A549 (cell line): ENCODE results near the gene ABCB6. TPM values are rescaled to one million over a fixed set of nuclear protein-coding genes. Genes with fewer than 3 reads are reported as not detected.
A peak's percentile ranks its signal among the peaks of the same experiment; 100 is the strongest.

ENCODE experiments used
- CBX2 ChIP-seq: fragments of 200-600 bp; sonication (generic); IDR thresholded peaks from 2 replicates; pipeline ENCODE4 v1.6.1; 2016; ENCODE audit warnings: low read depth, mild to moderate bottlenecking, borderline replicate concordance
- CHD4 ChIP-seq: fragments of 200-600 bp; sonication (generic); IDR thresholded peaks from 2 replicates; pipeline ENCODE4 v1.6.1; 2016; ENCODE audit warnings: antibody characterized with exemption, mild to moderate bottlenecking, borderline replicate concordance
- EHMT2 ChIP-seq: fragments of 200-600 bp; sonication (generic); IDR thresholded peaks from 2 replicates; pipeline ENCODE4 v1.6.1; 2016; ENCODE audit warnings: antibody characterized with exemption, low read depth, mild to moderate bottlenecking, moderate library complexity
- EP300 ChIP-seq, 2 experiments: fragments of >200 bp; sonication (Bioruptor Twin); formaldehyde crosslinking; IDR thresholded peaks; 2 replicates in 1 of 2; 3 replicates in 1 of 2; pipeline ENCODE4 v1.6.1; 2016 to 2017
- FOSL2 ChIP-seq, 2 experiments: fragments of 450-650 bp in 1 of 2; fragments of >200 bp in 1 of 2; sonication (Bioruptor Twin) in 1 of 2; formaldehyde crosslinking; IDR thresholded peaks; 2 replicates each; pipeline versions ENCODE4 v1.5.0 to v1.6.1; 2016 to 2020; ENCODE audit warnings: mild to moderate bottlenecking in 1 of 2, moderate library complexity in 1 of 2
- HEYL ChIP-seq: fragments of 250-450 bp; sonication (Bioruptor Pico); IDR thresholded peaks from 2 replicates; pipeline ENCODE4 v1.8.0; 2021; ENCODE audit warnings: mild to moderate bottlenecking, moderate library complexity
- HOXA7 ChIP-seq: fragments of 250-450 bp; sonication (Bioruptor Pico); IDR thresholded peaks from 2 replicates; pipeline ENCODE4 v1.5.0; 2020; ENCODE audit warnings: mild to moderate bottlenecking, moderate library complexity
- HOXB5 ChIP-seq: fragments of 250-450 bp; sonication (Bioruptor Pico); IDR thresholded peaks from 2 replicates; pipeline ENCODE4 v1.5.0; 2020; ENCODE audit warnings: mild to moderate bottlenecking, moderate library complexity
- JUN ChIP-seq, 2 experiments: fragments of >200 bp; sonication (Bioruptor Twin); formaldehyde crosslinking; IDR thresholded peaks; 2 replicates in 1 of 2; 3 replicates in 1 of 2; pipeline ENCODE4 v1.6.1; 2016 to 2017
- JUNB ChIP-seq: fragments of >200 bp; sonication (Bioruptor Twin); formaldehyde crosslinking; IDR thresholded peaks from 2 replicates; pipeline ENCODE4 v1.6.1; 2016
- MAFK ChIP-seq: fragments of 450-650 bp; IDR thresholded peaks from 2 replicates; pipeline ENCODE4 v1.6.1; 2014; ENCODE audit not compliant: partially characterized antibody
- MAZ ChIP-seq: fragments of 150-350 bp; IDR thresholded peaks from 2 replicates; pipeline ENCODE4 v1.6.1; 2014; ENCODE audit warnings: antibody characterized with exemption, low read depth, low read length, borderline replicate concordance
- NPAS2 ChIP-seq: fragments of 250-450 bp; sonication (Bioruptor Pico); IDR thresholded peaks from 2 replicates; pipeline ENCODE4 v1.8.0; 2022; ENCODE audit warnings: mild to moderate bottlenecking, moderate library complexity, borderline replicate concordance
- NR3C1 ChIP-seq: fragments of >200 bp; sonication (Bioruptor Twin); formaldehyde crosslinking; IDR thresholded peaks from 3 replicates; pipeline ENCODE4 v1.6.1; 2017
- PHF8 ChIP-seq: fragments of 200-600 bp; sonication (generic); IDR thresholded peaks from 2 replicates; pipeline ENCODE4 v1.6.1; 2016; ENCODE audit warnings: low read depth, mild to moderate bottlenecking, antibody characterized with exemption, moderate library complexity, borderline replicate concordance
- POLR2A ChIP-seq: IDR thresholded peaks from 2 replicates; pipeline ENCODE4 v1.6.1; 2012; ENCODE audit warnings: mild to moderate bottlenecking, low read length
- RARB ChIP-seq: fragments of 250-450 bp; sonication (Bioruptor Pico); IDR thresholded peaks from 2 replicates; pipeline ENCODE4 v1.8.0; 2021; ENCODE audit warnings: mild to moderate bottlenecking, moderate library complexity
- RFX5 ChIP-seq: fragments of 450-650 bp; IDR thresholded peaks from 2 replicates; pipeline ENCODE4 v1.7.1; 2014; ENCODE audit warnings: antibody characterized with exemption, mild to moderate bottlenecking, moderate library complexity
- SMC3 ChIP-seq: fragments of >200 bp; sonication (Bioruptor Twin); formaldehyde crosslinking; IDR thresholded peaks from 3 replicates; pipeline ENCODE4 v1.6.1; 2018; ENCODE audit warnings: inconsistent platforms
- SREBF2 ChIP-seq: fragments of 450-650 bp; IDR thresholded peaks from 2 replicates; pipeline ENCODE4 v1.6.1; 2014; ENCODE audit warnings: mild to moderate bottlenecking, moderate library complexity
- polyA plus RNA-seq, 4 experiments: library from polyadenylated mRNA; depleted of rRNA in 3 of 4; stranded (reverse); fragments of >200 nt; fragmentation: RNase III in 1 of 4; extraction: RNeasy Plus Mini Kit Qiagen cat#74134 plus additional on column Dnase treatment in 1 of 4; gene quantifications; 2 replicates in 3 of 4; 3 replicates in 1 of 4; pipeline ENCODE4 v1.2.3, GENCODE V29; 2011 to 2017
- TF ChIP-seq, protein P1 (sequence below): IDR thresholded peaks from 2 replicates; pipeline ENCODE4 v1.6.1; 2012
- TF ChIP-seq, protein P2 (sequence below): fragments of >200 bp; sonication (Bioruptor Twin); formaldehyde crosslinking; IDR thresholded peaks from 3 replicates; pipeline ENCODE4 v1.5.1; 2016
- TF ChIP-seq, protein P3 (sequence below): IDR thresholded peaks from 2 replicates; pipeline ENCODE4 v1.6.1; 2012
- TF ChIP-seq, protein P4 (sequence below): fragments of 150-350 bp; IDR thresholded peaks from 2 replicates; pipeline ENCODE4 v1.6.1; 2014; ENCODE audit warnings: low read depth, mild to moderate bottlenecking, low read length
- TF ChIP-seq, protein P5 (sequence below): IDR thresholded peaks from 2 replicates; pipeline ENCODE4 v1.6.1; 2012; ENCODE audit warnings: low read depth, borderline replicate concordance

Gene ABCB6
- polyA plus RNA-seq, 2 of the 4 experiments (the other 2 are of a cell fraction): 51.3 to 62.5 TPM

DNA sequence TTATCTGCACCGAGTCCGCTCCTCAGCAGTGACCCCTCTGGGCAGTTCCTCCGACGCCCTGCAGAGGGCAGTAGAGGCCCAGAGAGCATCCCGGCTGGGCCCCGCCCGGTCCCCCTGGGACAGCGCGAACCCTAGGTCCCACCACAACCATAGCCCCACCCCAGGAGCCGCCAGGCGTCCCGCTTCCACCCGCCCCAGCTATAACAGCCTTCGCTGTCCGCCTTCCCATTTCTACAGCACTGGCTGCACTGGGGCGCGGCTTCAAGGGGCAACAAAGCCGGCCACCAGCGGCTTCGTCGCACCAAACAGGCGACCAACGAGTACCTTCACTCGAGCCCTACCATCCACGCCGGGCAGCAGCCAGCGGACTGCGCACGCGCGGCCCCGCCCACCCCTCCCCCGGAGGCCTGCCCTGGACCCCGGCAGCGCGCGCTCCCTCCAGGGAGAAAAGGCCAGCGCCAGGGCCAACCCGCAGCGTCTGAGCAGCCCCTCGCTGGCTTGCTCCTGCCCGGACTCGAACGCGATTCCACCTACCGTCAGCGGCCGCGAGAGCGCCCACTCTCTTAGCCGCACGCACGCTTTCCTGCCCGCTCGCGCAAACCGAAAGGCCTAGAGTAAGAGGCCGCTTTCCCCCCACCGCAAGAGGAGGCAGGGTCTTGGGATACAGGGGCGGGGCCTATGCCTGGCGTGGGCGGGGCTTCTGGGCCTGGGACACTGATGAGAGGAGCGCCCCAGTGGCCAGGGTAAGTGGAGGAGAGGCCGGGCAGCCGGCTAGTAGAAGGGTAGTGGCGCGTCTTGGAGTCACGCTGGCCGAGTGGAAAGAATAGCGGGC, 58.4 kb downstream of the ABCB6 start, which contains the start of gene NHEJ1 (continued):
- TF ChIP-seq CHD4 (no peak), HOXB5 (CRISPR knock-in tag) (no peak), MAZ (peak; percentile 75; the same call in 1 of the 2 replicates), EHMT2 (no peak), PHF8 (peak; percentile 84; the same call in 1 of the 2 replicates), RFX5 (no peak), NR3C1 (no peak), HOXA7 (CRISPR knock-in tag) (no peak), EP300 (IDR thresholded peaks at IDR 0.05) (no peak), CBX2 (no peak), JUN (IDR thresholded peaks at IDR 0.05) (peak; percentile 64 to 92; a peak in 3 of 5 replicates), POLR2A (peak; percentile 80), FOSL2 (IDR thresholded peaks at IDR 0.05) (no peak), FOSL2 (CRISPR knock-in tag; IDR thresholded peaks at IDR 0.05) (no peak), NPAS2 (CRISPR knock-in tag) (no peak), SREBF2 (no peak), HEYL (CRISPR knock-in tag) (no peak), MAFK (no peak), JUNB (no peak), RARB (CRISPR knock-in tag) (no peak), SMC3 (peak; percentile 80)
- TF ChIP-seq, protein P1, sequence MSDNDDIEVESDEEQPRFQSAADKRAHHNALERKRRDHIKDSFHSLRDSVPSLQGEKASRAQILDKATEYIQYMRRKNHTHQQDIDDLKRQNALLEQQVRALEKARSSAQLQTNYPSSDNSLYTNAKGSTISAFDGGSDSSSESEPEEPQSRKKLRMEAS: peak; percentile 71
- TF ChIP-seq, protein P2, sequence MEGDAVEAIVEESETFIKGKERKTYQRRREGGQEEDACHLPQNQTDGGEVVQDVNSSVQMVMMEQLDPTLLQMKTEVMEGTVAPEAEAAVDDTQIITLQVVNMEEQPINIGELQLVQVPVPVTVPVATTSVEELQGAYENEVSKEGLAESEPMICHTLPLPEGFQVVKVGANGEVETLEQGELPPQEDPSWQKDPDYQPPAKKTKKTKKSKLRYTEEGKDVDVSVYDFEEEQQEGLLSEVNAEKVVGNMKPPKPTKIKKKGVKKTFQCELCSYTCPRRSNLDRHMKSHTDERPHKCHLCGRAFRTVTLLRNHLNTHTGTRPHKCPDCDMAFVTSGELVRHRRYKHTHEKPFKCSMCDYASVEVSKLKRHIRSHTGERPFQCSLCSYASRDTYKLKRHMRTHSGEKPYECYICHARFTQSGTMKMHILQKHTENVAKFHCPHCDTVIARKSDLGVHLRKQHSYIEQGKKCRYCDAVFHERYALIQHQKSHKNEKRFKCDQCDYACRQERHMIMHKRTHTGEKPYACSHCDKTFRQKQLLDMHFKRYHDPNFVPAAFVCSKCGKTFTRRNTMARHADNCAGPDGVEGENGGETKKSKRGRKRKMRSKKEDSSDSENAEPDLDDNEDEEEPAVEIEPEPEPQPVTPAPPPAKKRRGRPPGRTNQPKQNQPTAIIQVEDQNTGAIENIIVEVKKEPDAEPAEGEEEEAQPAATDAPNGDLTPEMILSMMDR: peak; percentile 95
- TF ChIP-seq, protein P3, sequence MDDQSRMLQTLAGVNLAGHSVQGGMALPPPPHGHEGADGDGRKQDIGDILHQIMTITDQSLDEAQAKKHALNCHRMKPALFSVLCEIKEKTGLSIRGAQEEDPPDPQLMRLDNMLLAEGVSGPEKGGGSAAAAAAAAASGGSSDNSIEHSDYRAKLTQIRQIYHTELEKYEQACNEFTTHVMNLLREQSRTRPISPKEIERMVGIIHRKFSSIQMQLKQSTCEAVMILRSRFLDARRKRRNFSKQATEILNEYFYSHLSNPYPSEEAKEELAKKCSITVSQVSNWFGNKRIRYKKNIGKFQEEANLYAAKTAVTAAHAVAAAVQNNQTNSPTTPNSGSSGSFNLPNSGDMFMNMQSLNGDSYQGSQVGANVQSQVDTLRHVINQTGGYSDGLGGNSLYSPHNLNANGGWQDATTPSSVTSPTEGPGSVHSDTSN: peak; percentile 53
- TF ChIP-seq, protein P4, sequence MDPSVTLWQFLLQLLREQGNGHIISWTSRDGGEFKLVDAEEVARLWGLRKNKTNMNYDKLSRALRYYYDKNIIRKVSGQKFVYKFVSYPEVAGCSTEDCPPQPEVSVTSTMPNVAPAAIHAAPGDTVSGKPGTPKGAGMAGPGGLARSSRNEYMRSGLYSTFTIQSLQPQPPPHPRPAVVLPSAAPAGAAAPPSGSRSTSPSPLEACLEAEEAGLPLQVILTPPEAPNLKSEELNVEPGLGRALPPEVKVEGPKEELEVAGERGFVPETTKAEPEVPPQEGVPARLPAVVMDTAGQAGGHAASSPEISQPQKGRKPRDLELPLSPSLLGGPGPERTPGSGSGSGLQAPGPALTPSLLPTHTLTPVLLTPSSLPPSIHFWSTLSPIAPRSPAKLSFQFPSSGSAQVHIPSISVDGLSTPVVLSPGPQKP: no peak
- TF ChIP-seq, protein P5, sequence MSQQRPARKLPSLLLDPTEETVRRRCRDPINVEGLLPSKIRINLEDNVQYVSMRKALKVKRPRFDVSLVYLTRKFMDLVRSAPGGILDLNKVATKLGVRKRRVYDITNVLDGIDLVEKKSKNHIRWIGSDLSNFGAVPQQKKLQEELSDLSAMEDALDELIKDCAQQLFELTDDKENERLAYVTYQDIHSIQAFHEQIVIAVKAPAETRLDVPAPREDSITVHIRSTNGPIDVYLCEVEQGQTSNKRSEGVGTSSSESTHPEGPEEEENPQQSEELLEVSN: peak; percentile 62; the same call in 1 of the 2 replicates

Other genes with a start within 250 kb of the ABCB6 start
- not detected in 2 replicates for gene FEV, start 233.8 kb downstream of the ABCB6 start, polyA plus RNA-seq (2011; rRNA removed)
- not detected in 3 replicates for gene FEV, start 233.8 kb downstream of the ABCB6 start, polyA plus RNA-seq (2017; fragmentation: RNase III; extraction: RNeasy Plus Mini Kit Qiagen cat#74134 plus additional on column Dnase treatment)
- gene CRYBA2, start 225.5 kb downstream of the ABCB6 start, polyA plus RNA-seq (2011; rRNA removed): not detected in 2 replicates
- gene CRYBA2, start 225.5 kb downstream of the ABCB6 start, polyA plus RNA-seq (2017; fragmentation: RNase III; extraction: RNeasy Plus Mini Kit Qiagen cat#74134 plus additional on column Dnase treatment): not detected in 3 replicates
- gene CFAP65, start 177.4 kb downstream of the ABCB6 start, polyA plus RNA-seq (2011; rRNA removed): 0.09 and 0.12 TPM in 2 replicates
- 0.14 to 0.28 TPM (median 0.22 TPM) in 3 replicates for gene CFAP65, start 177.4 kb downstream of the ABCB6 start, polyA plus RNA-seq (2017; fragmentation: RNase III; extraction: RNeasy Plus Mini Kit Qiagen cat#74134 plus additional on column Dnase treatment)
- not detected in 2 replicates for gene IHH, start 158.0 kb downstream of the ABCB6 start, polyA plus RNA-seq (2011; rRNA removed)
- 0.08 to 0.13 TPM (median 0.10 TPM) in 3 replicates for gene IHH, start 158.0 kb downstream of the ABCB6 start, polyA plus RNA-seq (2017; fragmentation: RNase III; extraction: RNeasy Plus Mini Kit Qiagen cat#74134 plus additional on column Dnase treatment)
- gene NHEJ1, start 58.1 kb downstream of the ABCB6 start, polyA plus RNA-seq (2011; rRNA removed): 31.8 and 34.7 TPM in 2 replicates
- 18.5 to 19.1 TPM (median 18.8 TPM) in 3 replicates for gene NHEJ1, start 58.1 kb downstream of the ABCB6 start, polyA plus RNA-seq (2017; fragmentation: RNase III; extraction: RNeasy Plus Mini Kit Qiagen cat#74134 plus additional on column Dnase treatment)
- gene SLC23A3, start 48.9 kb downstream of the ABCB6 start, polyA plus RNA-seq (2011; rRNA removed): 0.39 and 0.66 TPM in 2 replicates
- 0.80 to 0.90 TPM (median 0.83 TPM) in 3 replicates for gene SLC23A3, start 48.9 kb downstream of the ABCB6 start, polyA plus RNA-seq (2017; fragmentation: RNase III; extraction: RNeasy Plus Mini Kit Qiagen cat#74134 plus additional on column Dnase treatment)
- 22.1 and 27.6 TPM in 2 replicates for gene CNPPD1, start 42.0 kb downstream of the ABCB6 start, polyA plus RNA-seq (2011; rRNA removed)
- 22.4 to 24.0 TPM (median 23.6 TPM) in 3 replicates for gene CNPPD1, start 42.0 kb downstream of the ABCB6 start, polyA plus RNA-seq (2017; fragmentation: RNase III; extraction: RNeasy Plus Mini Kit Qiagen cat#74134 plus additional on column Dnase treatment)
- gene RETREG2, start 40.7 kb downstream of the ABCB6 start, polyA plus RNA-seq (2011; rRNA removed): 67.5 and 83.2 TPM in 2 replicates
- gene RETREG2, start 40.7 kb downstream of the ABCB6 start, polyA plus RNA-seq (2017; fragmentation: RNase III; extraction: RNeasy Plus Mini Kit Qiagen cat#74134 plus additional on column Dnase treatment): 42.7 to 53.3 TPM (median 52.8 TPM) in 3 replicates
- 29.1 and 30.3 TPM in 2 replicates for gene ZFAND2B, start 12.2 kb downstream of the ABCB6 start, polyA plus RNA-seq (2011; rRNA removed)
- 18.8 to 21.2 TPM (median 19.0 TPM) in 3 replicates for gene ZFAND2B, start 12.2 kb downstream of the ABCB6 start, polyA plus RNA-seq (2017; fragmentation: RNase III; extraction: RNeasy Plus Mini Kit Qiagen cat#74134 plus additional on column Dnase treatment)
- gene ATG9A, start 10.7 kb upstream of the ABCB6 start, polyA plus RNA-seq (2011; rRNA removed): 75.2 and 115 TPM in 2 replicates
- gene ATG9A, start 10.7 kb upstream of the ABCB6 start, polyA plus RNA-seq (2017; fragmentation: RNase III; extraction: RNeasy Plus Mini Kit Qiagen cat#74134 plus additional on column Dnase treatment): 34.6 to 41.9 TPM (median 39.2 TPM) in 3 replicates
- gene ANKZF1, start 10.8 kb upstream of the ABCB6 start, polyA plus RNA-seq (2011; rRNA removed): 29.5 and 30.3 TPM in 2 replicates
- gene ANKZF1, start 10.8 kb upstream of the ABCB6 start, polyA plus RNA-seq (2017; fragmentation: RNase III; extraction: RNeasy Plus Mini Kit Qiagen cat#74134 plus additional on column Dnase treatment): 17.7 to 25.1 TPM (median 23.2 TPM) in 3 replicates
- 8.7 and 10.0 TPM in 2 replicates for gene GLB1L, start 26.5 kb upstream of the ABCB6 start, polyA plus RNA-seq (2011; rRNA removed)
- 5.8 to 8.0 TPM (median 5.9 TPM) in 3 replicates for gene GLB1L, start 26.5 kb upstream of the ABCB6 start, polyA plus RNA-seq (2017; fragmentation: RNase III; extraction: RNeasy Plus Mini Kit Qiagen cat#74134 plus additional on column Dnase treatment)
- 43.3 and 53.0 TPM in 2 replicates for gene STK16, start 26.5 kb upstream of the ABCB6 start, polyA plus RNA-seq (2011; rRNA removed)
- gene STK16, start 26.5 kb upstream of the ABCB6 start, polyA plus RNA-seq (2017; fragmentation: RNase III; extraction: RNeasy Plus Mini Kit Qiagen cat#74134 plus additional on column Dnase treatment): 36.9 to 40.4 TPM (median 37.0 TPM) in 3 replicates
- gene TUBA4B, start 34.3 kb upstream of the ABCB6 start, polyA plus RNA-seq (2011; rRNA removed): 0.94 and 1.3 TPM in 2 replicates
- 0.55 to 0.73 TPM (median 0.71 TPM) in 3 replicates for gene TUBA4B, start 34.3 kb upstream of the ABCB6 start, polyA plus RNA-seq (2017; fragmentation: RNase III; extraction: RNeasy Plus Mini Kit Qiagen cat#74134 plus additional on column Dnase treatment)
- 222 and 251 TPM in 2 replicates for gene TUBA4A, start 35.0 kb upstream of the ABCB6 start, polyA plus RNA-seq (2011; rRNA removed)
- gene TUBA4A, start 35.0 kb upstream of the ABCB6 start, polyA plus RNA-seq (2017; fragmentation: RNase III; extraction: RNeasy Plus Mini Kit Qiagen cat#74134 plus additional on column Dnase treatment): 450 to 495 TPM (median 462 TPM) in 3 replicates
- gene DNAJB2, start 60.4 kb upstream of the ABCB6 start, polyA plus RNA-seq (2011; rRNA removed): 25.6 and 31.0 TPM in 2 replicates
- 37.5 to 55.5 TPM (median 53.7 TPM) in 3 replicates for gene DNAJB2, start 60.4 kb upstream of the ABCB6 start, polyA plus RNA-seq (2017; fragmentation: RNase III; extraction: RNeasy Plus Mini Kit Qiagen cat#74134 plus additional on column Dnase treatment)
- gene PTPRN, start 90.4 kb upstream of the ABCB6 start, polyA plus RNA-seq (2011; rRNA removed): 0.44 and 0.62 TPM in 2 replicates
- 0.90 to 1.1 TPM (median 0.97 TPM) in 3 replicates for gene PTPRN, start 90.4 kb upstream of the ABCB6 start, polyA plus RNA-seq (2017; fragmentation: RNase III; extraction: RNeasy Plus Mini Kit Qiagen cat#74134 plus additional on column Dnase treatment)
- gene RESP18, start 113.8 kb upstream of the ABCB6 start, polyA plus RNA-seq (2011; rRNA removed): not detected in 2 replicates
- not detected in 3 replicates for gene RESP18, start 113.8 kb upstream of the ABCB6 start, polyA plus RNA-seq (2017; fragmentation: RNase III; extraction: RNeasy Plus Mini Kit Qiagen cat#74134 plus additional on column Dnase treatment)
- gene DNPEP, start 169.0 kb upstream of the ABCB6 start, polyA plus RNA-seq (2011; rRNA removed): 29.0 and 38.4 TPM in 2 replicates
- 40.8 to 42.8 TPM (median 40.9 TPM) in 3 replicates for gene DNPEP, start 169.0 kb upstream of the ABCB6 start, polyA plus RNA-seq (2017; fragmentation: RNase III; extraction: RNeasy Plus Mini Kit Qiagen cat#74134 plus additional on column Dnase treatment)
- 0.06 and 0.20 TPM in 2 replicates for gene DES, start 199.4 kb upstream of the ABCB6 start, polyA plus RNA-seq (2011; rRNA removed)
- 0.09 TPM in 1 of 3 replicates, not detected in the others for gene DES, start 199.4 kb upstream of the ABCB6 start, polyA plus RNA-seq (2017; fragmentation: RNase III; extraction: RNeasy Plus Mini Kit Qiagen cat#74134 plus additional on column Dnase treatment)
- 2.3 TPM in 2 replicates for gene SPEG, start 215.9 kb upstream of the ABCB6 start, polyA plus RNA-seq (2011; rRNA removed)
- 9.3 to 13.0 TPM (median 11.5 TPM) in 3 replicates for gene SPEG, start 215.9 kb upstream of the ABCB6 start, polyA plus RNA-seq (2017; fragmentation: RNase III; extraction: RNeasy Plus Mini Kit Qiagen cat#74134 plus additional on column Dnase treatment)